ENCODE results near the gene YWHAH. TPM values are rescaled to one million over a fixed set of nuclear protein-coding genes. Genes with fewer than 3 reads are reported as not detected.

YWHAH gene
- total RNA-seq, 1 donor = 146 TPM

GRCh38 chr22:31983911-31984656, 39.7 kb downstream of the YWHAH start:
- no peaks in the 10 kb centered on the region for H4K20me1 ChIP-seq (ENCODE audit: insufficient read depth, low read length)
- peak; percentile 5 for DNase-seq (ENCODE audit: insufficient read length, low spot score, missing footprints)
- no peaks in the 10 kb centered on the region for H3K79me2 ChIP-seq (ENCODE audit: insufficient read depth, low read length)
- no peak overlapping the region for H3K4me3 ChIP-seq (ENCODE audit: insufficient read depth, low read length)
- H3K27ac ChIP-seq (ENCODE audit: low read depth, low read length) = no peak overlapping the region
- H3K4me2 ChIP-seq (ENCODE audit: insufficient read depth, low read length) = no peak overlapping the region
- H2AFZ ChIP-seq (ENCODE audit: low read length) = no peak overlapping the region
- TF ChIP-seq CTCF (IDR thresholded peaks at IDR 0.05; ENCODE audit: extremely low read depth, low read depth, low read length) = no peak
- H3K4me1 ChIP-seq (ENCODE audit: insufficient read depth, low read length) = no peaks in the 10 kb centered on the region
- no peaks in the 10 kb centered on the region for H3K36me3 ChIP-seq (ENCODE audit: insufficient read depth, low read length)
- no peaks in the 10 kb centered on the region for H3K27me3 ChIP-seq (ENCODE audit: insufficient read depth, low read length)
- no peaks in the 10 kb centered on the region for H3K9me3 ChIP-seq (ENCODE audit: low read depth, low read length)

- Histone ChIP-seq H3K27me3 (ENCODE audit: insufficient read depth, low read length) (peaks cover 11% of the 10 kb centered on the region), H3K79me2 (ENCODE audit: insufficient read depth, low read length) (no peaks in the 10 kb centered on the region), H3K27ac (ENCODE audit: low read depth, low read length) (no peak overlapping the region), H4K20me1 (ENCODE audit: insufficient read depth, low read length) (no peaks in the 10 kb centered on the region), H3K9me3 (ENCODE audit: low read depth, low read length) (no peaks in the 10 kb centered on the region), H3K4me1 (ENCODE audit: insufficient read depth, low read length) (no peaks in the 10 kb centered on the region), H3K36me3 (ENCODE audit: insufficient read depth, low read length) (no peaks in the 10 kb centered on the region), H3K4me2 (ENCODE audit: insufficient read depth, low read length) (no peak overlapping the region), H2AFZ (ENCODE audit: low read length) (no peak overlapping the region), H3K4me3 (ENCODE audit: insufficient read depth, low read length) (no peak overlapping the region)
- no peak for TF ChIP-seq CTCF (IDR thresholded peaks at IDR 0.05; ENCODE audit: extremely low read depth, low read depth, low read length)
- DNase-seq (ENCODE audit: insufficient read length, low spot score, missing footprints) = no peak
Observed at GRCh38 chr22:31987218-31987617, 42.9 kb downstream of the YWHAH start.

- H2AFZ ChIP-seq (ENCODE audit: low read length) = no peak overlapping the region
- no peak overlapping the region for H3K4me2 ChIP-seq (ENCODE audit: insufficient read depth, low read length)
- no peak for TF ChIP-seq CTCF (IDR thresholded peaks at IDR 0.05; ENCODE audit: extremely low read depth, low read depth, low read length)
- H3K4me3 ChIP-seq (ENCODE audit: insufficient read depth, low read length) = no peak overlapping the region
- no peaks in the 10 kb centered on the region for H3K36me3 ChIP-seq (ENCODE audit: insufficient read depth, low read length)
- no peak overlapping the region for H3K27ac ChIP-seq (ENCODE audit: low read depth, low read length)
- H4K20me1 ChIP-seq (ENCODE audit: insufficient read depth, low read length) = no peaks in the 10 kb centered on the region
- H3K9me3 ChIP-seq (ENCODE audit: low read depth, low read length) = no peaks in the 10 kb centered on the region
- no peak for DNase-seq (ENCODE audit: insufficient read length, low spot score, missing footprints)
- no peaks in the 10 kb centered on the region for H3K79me2 ChIP-seq (ENCODE audit: insufficient read depth, low read length)
- peaks cover 11% of the 10 kb centered on the region for H3K27me3 ChIP-seq (ENCODE audit: insufficient read depth, low read length)
- H3K4me1 ChIP-seq (ENCODE audit: insufficient read depth, low read length) = no peaks in the 10 kb centered on the region
Observed at GRCh38 chr22:31991102-31991839, 46.9 kb downstream of the YWHAH start.

GRCh38 chr22:31995046-31995445, 50.7 kb downstream of the YWHAH start:
- Histone ChIP-seq H3K27me3 (ENCODE audit: insufficient read depth, low read length) (peaks cover 7% of the 10 kb centered on the region), H3K4me1 (ENCODE audit: insufficient read depth, low read length) (no peaks in the 10 kb centered on the region), H3K4me2 (ENCODE audit: insufficient read depth, low read length) (no peak overlapping the region), H3K9me3 (ENCODE audit: low read depth, low read length) (no peaks in the 10 kb centered on the region), H3K27ac (ENCODE audit: low read depth, low read length) (no peak overlapping the region), H4K20me1 (ENCODE audit: insufficient read depth, low read length) (no peaks in the 10 kb centered on the region), H2AFZ (ENCODE audit: low read length) (no peak overlapping the region), H3K36me3 (ENCODE audit: insufficient read depth, low read length) (no peaks in the 10 kb centered on the region), H3K4me3 (ENCODE audit: insufficient read depth, low read length) (no peak overlapping the region), H3K79me2 (ENCODE audit: insufficient read depth, low read length) (no peaks in the 10 kb centered on the region)
- DNase-seq (ENCODE audit: insufficient read length, low spot score, missing footprints) = no peak
- TF ChIP-seq CTCF (IDR thresholded peaks at IDR 0.05; ENCODE audit: extremely low read depth, low read depth, low read length) = peak; percentile 11

Data from osteoblast (primary cell).